Spleen (tissue), 7 donors: ENCODE results near the gene APOBEC3G.

Source experiments
- POLR2A ChIP-seq, 3 donors: fragments of 450-650 bp; IDR thresholded peaks; one replicate each; pipeline ENCODE4 v1.5.1; 2017; ENCODE audit warnings: antibody characterized with exemption in 3 of 3, mild to moderate bottlenecking in 1 of 3
- POLR2AphosphoS5 ChIP-seq, 3 donors: sonication (generic); formaldehyde crosslinking; IDR thresholded peaks; one replicate each; pipeline ENCODE4 v1.5.1; 2017; ENCODE audit warnings: antibody characterized with exemption in 3 of 3
- TF ChIP-seq, protein P1 (sequence below), 11 experiments: fragments of 200-600 bp in 7 of 11; fragments of 450-650 bp in 4 of 11; sonication (generic) in 4 of 11; IDR thresholded peaks in 8 of 11; conservative IDR thresholded peaks in 3 of 11; 1 replicate in 7 of 11; 2 replicates in 4 of 11; pipeline versions ENCODE4 v1.4.0 to v1.8.0; 2016 to 2021; ENCODE audit warnings: antibody characterized with exemption in 11 of 11, inconsistent platforms in 4 of 11, mild to moderate bottlenecking in 1 of 11
- donor health status: DM: no; HTN: no; CAD: no; lungs with moderate emphysema.
- donor health status: DM: no; HTN: no; CAD: no.
- donor health status: DM: no; HTN: no; CAD: no.

DNA sequence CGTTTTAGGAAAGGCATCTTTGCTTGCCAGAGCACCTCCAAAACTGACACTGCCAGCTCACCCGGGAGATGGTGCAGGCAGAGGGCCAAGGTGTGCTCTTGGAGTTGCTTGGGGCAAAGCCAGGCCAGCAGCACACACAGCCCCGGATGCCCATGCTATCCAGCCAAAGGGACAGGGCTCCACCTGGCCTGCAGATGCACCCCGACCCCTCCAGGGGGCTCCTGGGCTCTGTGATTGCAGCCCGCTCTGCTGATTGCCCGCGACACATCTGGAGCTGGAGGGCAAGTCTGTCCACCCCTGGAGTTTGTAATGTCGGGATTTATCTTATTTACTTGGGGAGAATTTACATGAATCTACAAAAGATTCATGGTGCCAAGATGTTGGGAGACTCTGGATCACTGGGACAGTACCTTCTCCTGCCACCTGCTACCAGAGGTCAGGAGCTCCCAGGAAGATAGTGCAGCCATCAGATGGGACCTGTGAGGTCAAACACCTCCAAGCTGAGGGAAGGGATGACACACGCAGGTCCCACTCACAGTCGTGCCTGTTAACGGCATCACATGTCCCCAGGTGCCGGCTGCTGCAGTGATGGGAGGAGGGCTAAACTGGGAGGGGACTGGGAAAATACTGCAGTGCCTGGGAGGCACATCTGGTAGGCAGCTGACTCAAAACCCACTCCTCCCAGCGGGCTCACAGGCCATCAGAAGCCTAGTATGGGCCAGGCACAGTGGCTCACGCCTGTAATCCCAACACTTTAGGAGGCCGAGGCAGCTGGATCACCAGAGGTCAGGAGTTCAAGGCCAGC is 58.2 kb downstream of the APOBEC3G start:
- TF ChIP-seq POLR2A (IDR thresholded peaks at IDR 0.05) (no peak), POLR2AphosphoS5 (IDR thresholded peaks at IDR 0.05) (peak in 1 of 3 donors; percentile 22)
- TF ChIP-seq, protein P1, sequence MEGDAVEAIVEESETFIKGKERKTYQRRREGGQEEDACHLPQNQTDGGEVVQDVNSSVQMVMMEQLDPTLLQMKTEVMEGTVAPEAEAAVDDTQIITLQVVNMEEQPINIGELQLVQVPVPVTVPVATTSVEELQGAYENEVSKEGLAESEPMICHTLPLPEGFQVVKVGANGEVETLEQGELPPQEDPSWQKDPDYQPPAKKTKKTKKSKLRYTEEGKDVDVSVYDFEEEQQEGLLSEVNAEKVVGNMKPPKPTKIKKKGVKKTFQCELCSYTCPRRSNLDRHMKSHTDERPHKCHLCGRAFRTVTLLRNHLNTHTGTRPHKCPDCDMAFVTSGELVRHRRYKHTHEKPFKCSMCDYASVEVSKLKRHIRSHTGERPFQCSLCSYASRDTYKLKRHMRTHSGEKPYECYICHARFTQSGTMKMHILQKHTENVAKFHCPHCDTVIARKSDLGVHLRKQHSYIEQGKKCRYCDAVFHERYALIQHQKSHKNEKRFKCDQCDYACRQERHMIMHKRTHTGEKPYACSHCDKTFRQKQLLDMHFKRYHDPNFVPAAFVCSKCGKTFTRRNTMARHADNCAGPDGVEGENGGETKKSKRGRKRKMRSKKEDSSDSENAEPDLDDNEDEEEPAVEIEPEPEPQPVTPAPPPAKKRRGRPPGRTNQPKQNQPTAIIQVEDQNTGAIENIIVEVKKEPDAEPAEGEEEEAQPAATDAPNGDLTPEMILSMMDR (IDR thresholded peaks at IDR 0.05 in 8 of 11, conservative IDR thresholded peaks at IDR 0.05 in 3 of 11), result peak in 7 of 11 experiments; percentile 17 to 64 (median 45)
